ENCODE measurements around the gene CARMIL3.
A peak's percentile ranks its signal among the peaks of the same experiment; 100 is the strongest.
"Not testable (repeated sequence)": the region's sequence is repeated elsewhere in the genome, so short reads cannot be mapped to it uniquely, and the experiment has no call there.

The CARMIL3 gene

GRCh38 chr14:24095271-24096068 lies 43.7 kb downstream of the CARMIL3 start:
- no peak for FAIRE-seq

- FAIRE-seq: no peak
Observed at GRCh38 chr14:24096545-24097181, 44.9 kb downstream of the CARMIL3 start.

GRCh38 chr14:24098229-24098926 lies 46.6 kb downstream of the CARMIL3 start:
- no peak for FAIRE-seq

- no peak for FAIRE-seq
Observed at GRCh38 chr14:24098927-24099813, 47.4 kb downstream of the CARMIL3 start.

GRCh38 chr14:24100197-24100981 lies 48.6 kb downstream of the CARMIL3 start:
- FAIRE-seq: no peak

- FAIRE-seq: no peak
Observed at GRCh38 chr14:24100982-24101494, 49.2 kb downstream of the CARMIL3 start.

- no peak for FAIRE-seq
Observed at GRCh38 chr14:24102357-24103048, 50.7 kb downstream of the CARMIL3 start.

GRCh38 chr14:24103451-24103850 lies 51.6 kb downstream of the CARMIL3 start:
- FAIRE-seq: no peak

- FAIRE-seq: not testable (repeated sequence)
Observed at GRCh38 chr14:24105609-24106239, 53.9 kb downstream of the CARMIL3 start.

GRCh38 chr14:24106672-24107271 lies 55.0 kb downstream of the CARMIL3 start:
- FAIRE-seq: no peak

GRCh38 chr14:24108336-24108874 lies 56.6 kb downstream of the CARMIL3 start:
- FAIRE-seq: no peak

GRCh38 chr14:24110060-24110459 lies 58.3 kb downstream of the CARMIL3 start:
- no peak for FAIRE-seq

- no peak for FAIRE-seq
Observed at GRCh38 chr14:24110523-24110922, 58.7 kb downstream of the CARMIL3 start.

- FAIRE-seq: no peak
Observed at GRCh38 chr14:24113379-24113800, 61.6 kb downstream of the CARMIL3 start.

- no peak for FAIRE-seq
Observed at GRCh38 chr14:24113801-24114531, 62.2 kb downstream of the CARMIL3 start.

GRCh38 chr14:24114532-24115421 lies 63.0 kb downstream of the CARMIL3 start, which contains the start of the genes DCAF11 and NRL:
DCAF11 (plus strand) TSS chr14:24114777; CDS start chr14:24115595, 818 bp downstream.
NRL (minus strand) TSS chr14:24114949; CDS start chr14:24082848, 32,101 bp downstream.
- peak; percentile 98 for FAIRE-seq

- FAIRE-seq: no peak
Observed at GRCh38 chr14:24115422-24116127, 63.8 kb downstream of the CARMIL3 start.

Data from A204.1 (cell line).